Measurements from ENCODE around the gene ZDHHC13. TPM values are rescaled to one million over a fixed set of nuclear protein-coding genes. Genes with fewer than 3 reads are reported as not detected.

The ZDHHC13 gene
- total RNA-seq, 1 experiment from 2014 or later: 21.8 TPM

- CTCF ChIA-PET: interaction anchor here (0.6 to 2.3 kb wide), 19 partner anchors 9 to 1051 kb away, joined by 3 to 10 read pairs (median 4); partner anchors contain the start of gene MRGPRX2
- no peak overlapping the region for H3K27ac ChIP-seq (ENCODE audit: low read depth, low read length)
- POLR2A ChIA-PET: no interaction called here
- peaks cover 6 to 25% of the 10 kb centered on the region in 2 experiments; a peak in 3 of 4 replicates for H3K4me1 ChIP-seq (ENCODE audit: control insufficient read depth in 1 of 2, insufficient read depth in 2 of 2, low read length in 2 of 2)
- 0 out of 2 replicates have a peak, but pooled peaks have one; percentile 23 for TF ChIP-seq CBX3 (IDR thresholded peaks at IDR 0.05; ENCODE audit: low read depth)
- peak; percentile 76 for TF ChIP-seq RAD21 (IDR thresholded peaks at IDR 0.05; ENCODE audit: low read depth)
- TF ChIP-seq, protein P1, sequence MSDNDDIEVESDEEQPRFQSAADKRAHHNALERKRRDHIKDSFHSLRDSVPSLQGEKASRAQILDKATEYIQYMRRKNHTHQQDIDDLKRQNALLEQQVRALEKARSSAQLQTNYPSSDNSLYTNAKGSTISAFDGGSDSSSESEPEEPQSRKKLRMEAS (IDR thresholded peaks at IDR 0.05): no peak
- peak; percentile 65 to 98 (median 98); a peak in 5 of 6 replicates for TF ChIP-seq CTCF (IDR thresholded peaks at IDR 0.05 in 2 of 3, conservative IDR thresholded peaks at IDR 0.05 in 1 of 3; ENCODE audit: borderline replicate concordance in 1 of 3, insufficient read depth in 1 of 3, low read depth in 2 of 3, low read length in 2 of 3)
- no peak for TF ChIP-seq ZNF274 (IDR thresholded peaks at IDR 0.05; ENCODE audit: low read depth, low read length)
- no peaks in the 10 kb centered on the region for H3K27me3 ChIP-seq (ENCODE audit: insufficient read depth, low read length)
- H3K9me3 ChIP-seq (ENCODE audit: control insufficient read depth in 1 of 2, insufficient read depth in 1 of 2, low read depth in 1 of 2, low read length in 2 of 2): no peaks in the 10 kb centered on the region
- no peak overlapping the region for H3K9ac ChIP-seq (ENCODE audit: low read length)
- no peaks in the 10 kb centered on the region for H4K20me1 ChIP-seq (ENCODE audit: insufficient read depth)
- intact Hi-C loops (cut with micrococcal nuclease): loop anchor here (2.0 to 10.0 kb wide), 4 partner anchors 40 to 1258 kb away; partner anchors contain the start of genes E2F8 and ZDHHC13
- H3K9me2 ChIP-seq (ENCODE audit: insufficient read depth): no peaks in the 10 kb centered on the region
- BruUV-seq (replicated peaks): no TSS peak
- peak overlapping the region; percentile 77 for H2AFZ ChIP-seq (ENCODE audit: low read depth, low read length, poor library complexity, severe bottlenecking)
- RAD21 ChIA-PET (ENCODE audit: low non-redundant PET in 1 of 2, low total read pairs in 2 of 2, uncharacterized antibody in 2 of 2, unreplicated experiment in 2 of 2): no interaction called here
- DNase-seq (ENCODE audit: low read depth, low spot score): peak; percentile 31
- H3K79me2 ChIP-seq (ENCODE audit: insufficient read depth, low read length): no peaks in the 10 kb centered on the region
- H3K4me2 ChIP-seq (ENCODE audit: low read length): no peak overlapping the region; the same call in 1 of the 2 replicates
- ATAC-seq: peak; percentile 82
- H3K4me3 ChIP-seq (replicated peaks in 1 of 2; ENCODE audit: low read depth in 1 of 2, low read length in 2 of 2): no peak overlapping the region
- no peaks in the 10 kb centered on the region for H3K36me3 ChIP-seq (ENCODE audit: control insufficient read depth in 1 of 2, insufficient read depth in 2 of 2, low read length in 2 of 2)
Observed at GRCh38 chr11:19076744-19077589, 40.0 kb upstream of the ZDHHC13 start.

Measured in HCT116 (cell line).